Kidney (tissue), 14 donors: ENCODE data around the gene GALR3. TPM values are rescaled to one million over a fixed set of nuclear protein-coding genes. Genes with fewer than 3 reads are reported as not detected.

ENCODE experiments used
- DNase-seq, 5 donors: peaks; one replicate each; pipeline ENCODE4 v3.0.0-alpha.2; 2013 to 2020
- FAIRE-seq: peaks from 2 replicates; lab custom pipeline; 2012; peaks lifted over from hg19 to GRCh38; lab: Jason Lieb, UNC
- H3K27ac ChIP-seq, 2 donors: one replicate each; pipeline ENCODE4 v1.7.0; 2013; ENCODE audit warnings: low read depth in 2 of 2, low read length in 2 of 2, inconsistent platforms in 1 of 2
- H3K27me3 ChIP-seq: one replicate; pipeline ENCODE4 v1.7.1; 2013; ENCODE audit warnings: low read length, inconsistent platforms; ENCODE audit not compliant: control insufficient read depth, insufficient read depth
- H3K36me3 ChIP-seq, 3 donors: one replicate each; pipeline versions ENCODE4 v1.7.0 to v1.7.1; 2013; ENCODE audit warnings: low read length in 3 of 3, control low read depth in 1 of 3, inconsistent platforms in 1 of 3; ENCODE audit not compliant: insufficient read depth in 3 of 3, control insufficient read depth in 2 of 3
- H3K4me1 ChIP-seq, 3 donors: one replicate each; pipeline versions ENCODE4 v1.7.0 to v1.7.1; 2013; ENCODE audit warnings: low read length in 3 of 3, inconsistent platforms in 1 of 3, low read depth in 1 of 3; ENCODE audit not compliant: control insufficient read depth in 2 of 3, insufficient read depth in 2 of 3
- H3K4me3 ChIP-seq, 3 donors: one replicate each; pipeline versions ENCODE4 v1.7.0 to v1.8.1; 2013; ENCODE audit warnings: low read length in 3 of 3, control low read depth in 1 of 3, inconsistent platforms in 1 of 3
- H3K9ac ChIP-seq, 3 donors: one replicate each; pipeline versions ENCODE4 v1.7.0 to v1.7.1; 2013; ENCODE audit warnings: low read length in 3 of 3, control low read depth in 1 of 3, inconsistent platforms in 1 of 3
- H3K9me3 ChIP-seq, 3 donors: one replicate each; pipeline versions ENCODE4 v1.7.0 to v1.7.1; 2013; ENCODE audit warnings: low read length in 3 of 3, control low read depth in 1 of 3, inconsistent platforms in 1 of 3; ENCODE audit not compliant: control insufficient read depth in 2 of 3, insufficient read depth in 1 of 3
- CTCF ChIP-seq: IDR thresholded peaks from 3 replicates; pipeline ENCODE4 v1.5.1; 2012; ENCODE audit warnings: mild to moderate bottlenecking, moderate library complexity, borderline replicate concordance; ENCODE audit not compliant: insufficient read depth; ENCODE audit errors: extremely low read depth
- intact Hi-C: fragments of 100-400 bp; cut with DNase I; formaldehyde crosslinking; loops from one replicate; pipeline ENCODE4 v1.11.1; 2022
- polyA plus RNA-seq: library from polyadenylated mRNA; stranded (reverse); fragments of 350-450 nt; fragmentation: Illumina TruSeq; extraction: RNeasy Lipid Tissue Mini Kit (QIAGEN cat#74804); gene quantifications from one replicate; pipeline ENCODE4 v1.2.3, GENCODE V29; 2014; ENCODE audit warnings: low read depth, low replicate concordance; ENCODE audit not compliant: insufficient read depth
- total RNA-seq: library from RNA; stranded (reverse); fragmentation: NEBNext Ultra II Directional; extraction: Animal tissue kit (Norgen Biotek cat#: 25700); gene quantifications from one replicate; pipeline ENCODE4 v1.2.1, GENCODE V29; 2021
- donor health status: control.
- donor health status: control.
- donor health status: control.
- donor health status: control.
- donor health status: control.
- donor health status: DM: yes; HTN: yes; CAD: no.
- donor health status: Normal renal cell carcinoma (clear cell type).

Gene GALR3
- total and polyA plus RNA-seq, 2 donors from 2014 or later, result not detected

GRCh38 chr22:37843741-37844089, 20.5 kb downstream of the GALR3 start:
- intact Hi-C loops, result no loop called here
- no peak for TF ChIP-seq CTCF
- peak overlapping the region; percentile 71 to 85 for H3K27ac ChIP-seq
- DNase-seq (peak in 1 of 5 donors; percentile 43), FAIRE-seq (no peak)
- peak overlapping the region; percentile 53 to 72 (median 72) for H3K4me3 ChIP-seq
- H3K4me1 ChIP-seq, result peaks cover 0 to 9% (median 0%) of the 10 kb centered on the region in 3 donors
- peaks cover 3 to 7% (median 3%) of the 10 kb centered on the region in 3 donors for H3K36me3 ChIP-seq
- peak overlapping the region in 1 of 3 donors; percentile 72 for H3K9ac ChIP-seq
- H3K27me3 ChIP-seq, result no peaks in the 10 kb centered on the region
- no peaks in the 10 kb centered on the region for H3K9me3 ChIP-seq

GRCh38 chr22:37844904-37845329, 21.7 kb downstream of the GALR3 start:
- Histone ChIP-seq H3K4me3 (peak overlapping the region in 2 of 3 donors; percentile 67 to 72), H3K9me3 (no peaks in the 10 kb centered on the region), H3K9ac (no peak overlapping the region), H3K36me3 (peaks cover under 1 to 1% (median 1%) of the 10 kb centered on the region in 3 donors), H3K27me3 (no peaks in the 10 kb centered on the region), H3K4me1 (peaks cover 0 to 13% (median 0%) of the 10 kb centered on the region in 3 donors), H3K27ac (peak overlapping the region in 1 of 2 donors; percentile 49)
- no peak for DNase-seq
- FAIRE-seq, result no peak
- no peak for TF ChIP-seq CTCF
- intact Hi-C loops, result no loop called here

- Histone ChIP-seq H3K4me3 (no peak overlapping the region), H3K36me3 (peaks cover 0 to 4% (median 0%) of the 10 kb centered on the region in 3 donors), H3K4me1 (peaks cover 0 to 16% (median 0%) of the 10 kb centered on the region in 3 donors), H3K27ac (no peak overlapping the region), H3K27me3 (no peaks in the 10 kb centered on the region), H3K9me3 (no peaks in the 10 kb centered on the region), H3K9ac (no peak overlapping the region)
- intact Hi-C loops, result no loop called here
- TF ChIP-seq CTCF, result no peak
- DNase-seq (peak in 1 of 5 donors; percentile 6), FAIRE-seq (no peak)
Measured at GRCh38 chr22:37846433-37846832, 23.3 kb downstream of the GALR3 start.

- Histone ChIP-seq H3K27ac (peak overlapping the region; percentile 69 to 78), H3K4me3 (peak overlapping the region; percentile 95 to 100 (median 99)), H3K4me1 (peaks cover 0 to 7% (median 0%) of the 10 kb centered on the region in 3 donors), H3K9ac (peak overlapping the region; percentile 1 to 92 (median 84)), H3K36me3 (peaks cover 7 to 11% (median 9%) of the 10 kb centered on the region in 3 donors), H3K27me3 (no peaks in the 10 kb centered on the region), H3K9me3 (no peaks in the 10 kb centered on the region)
- TF ChIP-seq CTCF, result no peak
- DNase-seq (peak in 4 of 5 donors; percentile 29 to 66 (median 55)), FAIRE-seq (no peak)
- intact Hi-C loops, result no loop called here
Measured at GRCh38 chr22:37848587-37849088, 25.5 kb downstream of the GALR3 start.
